HG02678 (cell line): ENCODE results near the gene FBXL14.

Experiments used
- ATAC-seq: cut with Tn5 transposase; IDR thresholded peaks from one replicate; pipeline ENCODE4 v1.9.1; 2021; ENCODE audit warnings: mild to moderate bottlenecking, moderate library complexity; ENCODE audit not compliant: unreplicated experiment

FBXL14 gene, protein sequence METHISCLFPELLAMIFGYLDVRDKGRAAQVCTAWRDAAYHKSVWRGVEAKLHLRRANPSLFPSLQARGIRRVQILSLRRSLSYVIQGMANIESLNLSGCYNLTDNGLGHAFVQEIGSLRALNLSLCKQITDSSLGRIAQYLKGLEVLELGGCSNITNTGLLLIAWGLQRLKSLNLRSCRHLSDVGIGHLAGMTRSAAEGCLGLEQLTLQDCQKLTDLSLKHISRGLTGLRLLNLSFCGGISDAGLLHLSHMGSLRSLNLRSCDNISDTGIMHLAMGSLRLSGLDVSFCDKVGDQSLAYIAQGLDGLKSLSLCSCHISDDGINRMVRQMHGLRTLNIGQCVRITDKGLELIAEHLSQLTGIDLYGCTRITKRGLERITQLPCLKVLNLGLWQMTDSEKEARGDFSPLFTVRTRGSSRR

DNA sequence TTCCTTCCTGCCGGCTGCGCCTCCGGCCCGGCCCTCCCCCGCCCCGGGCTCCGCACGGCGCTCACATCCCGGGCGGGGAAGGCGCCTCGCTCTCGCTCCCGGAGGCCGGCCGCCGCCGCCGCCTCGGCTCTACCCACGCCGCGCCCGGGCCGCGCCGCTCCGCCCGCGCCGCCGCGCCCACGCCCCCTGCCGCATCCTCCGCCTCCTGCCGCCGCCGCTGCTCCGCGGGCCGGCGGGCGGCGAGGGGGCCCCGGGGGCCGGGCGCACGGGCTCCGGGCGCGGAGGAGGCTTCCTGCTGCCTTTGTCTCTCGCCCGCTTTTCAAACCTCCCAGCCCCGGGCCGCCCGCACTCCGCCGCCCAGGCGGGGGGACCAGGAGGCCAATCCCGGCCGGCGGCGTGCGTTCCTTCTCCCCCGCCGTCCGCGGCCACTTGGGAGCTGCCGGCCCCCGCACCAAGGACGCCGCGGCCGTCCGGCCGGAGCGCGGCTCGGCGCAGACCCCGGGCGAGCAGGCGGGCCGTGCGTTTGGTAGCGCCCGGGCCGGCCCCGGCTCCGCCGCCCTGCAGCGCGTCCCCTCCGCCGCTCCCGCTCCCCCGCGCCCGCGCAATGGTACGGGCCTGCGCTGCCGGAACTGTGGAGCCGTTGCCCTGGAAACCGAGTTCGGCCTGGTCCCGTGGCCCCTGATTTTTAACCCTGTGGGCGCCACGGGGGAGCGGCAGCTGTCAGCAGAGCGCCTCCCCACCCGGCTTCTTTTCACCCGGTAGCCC lies at the start of gene FBXL14:
FBXL14 (minus strand) TSS at position 321 of the 765 bp plus-strand sequence. CDS start 515 bp downstream, outside the sequence.
- ATAC-seq, result peak; percentile 62

DNA sequence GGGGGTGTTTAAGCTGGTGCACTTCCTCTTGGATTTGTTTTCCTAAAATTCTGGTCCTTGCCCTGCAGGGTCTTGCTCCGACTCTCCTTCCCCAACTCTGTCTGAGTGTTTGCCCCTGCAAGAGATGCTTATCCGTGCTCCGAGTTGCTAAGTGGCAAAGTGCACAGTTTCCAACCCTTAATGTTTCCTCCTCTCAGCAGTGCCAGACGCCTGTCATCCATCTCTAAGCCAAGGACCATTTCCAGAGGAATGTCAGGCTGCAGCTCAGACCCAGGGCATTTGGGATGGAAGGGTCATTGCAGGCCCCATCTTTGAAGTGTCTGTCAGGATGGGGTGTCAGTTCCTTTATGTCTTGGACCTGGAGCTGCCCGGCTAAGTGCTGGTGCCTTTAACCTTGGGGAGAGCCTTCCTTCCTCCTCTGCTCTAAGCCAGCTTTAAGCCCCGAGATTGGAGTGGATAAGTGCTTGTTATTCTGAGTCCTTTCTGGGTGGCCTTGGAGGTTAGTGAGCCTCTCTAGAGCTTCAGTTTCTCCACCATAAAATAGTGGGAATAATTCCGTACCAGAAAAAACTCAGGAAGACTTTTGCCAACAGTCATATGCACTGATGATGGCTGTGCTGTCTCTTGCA lies 49.6 kb upstream of the FBXL14 start:
- ATAC-seq, result no peak

DNA sequence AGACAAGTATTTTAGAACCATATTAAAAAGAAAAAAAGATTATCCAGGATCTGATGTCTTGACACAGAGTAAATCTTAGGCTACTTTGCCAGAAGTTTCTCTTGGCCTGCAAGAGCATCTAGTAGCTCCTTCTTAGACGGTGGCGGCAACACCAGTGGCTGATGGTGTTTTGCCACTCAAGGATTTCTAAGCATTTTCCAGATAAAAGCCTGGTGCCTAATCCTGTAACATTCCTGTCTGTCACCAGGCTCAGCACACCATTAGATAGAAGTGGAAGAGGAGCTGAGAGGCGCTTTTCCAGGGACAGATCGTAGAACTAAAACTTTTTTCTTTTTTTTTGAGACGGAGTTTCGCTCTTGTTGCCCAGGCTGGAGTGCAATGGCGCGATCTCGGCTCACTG lies 48.7 kb upstream of the FBXL14 start:
- ATAC-seq, result no peak

DNA sequence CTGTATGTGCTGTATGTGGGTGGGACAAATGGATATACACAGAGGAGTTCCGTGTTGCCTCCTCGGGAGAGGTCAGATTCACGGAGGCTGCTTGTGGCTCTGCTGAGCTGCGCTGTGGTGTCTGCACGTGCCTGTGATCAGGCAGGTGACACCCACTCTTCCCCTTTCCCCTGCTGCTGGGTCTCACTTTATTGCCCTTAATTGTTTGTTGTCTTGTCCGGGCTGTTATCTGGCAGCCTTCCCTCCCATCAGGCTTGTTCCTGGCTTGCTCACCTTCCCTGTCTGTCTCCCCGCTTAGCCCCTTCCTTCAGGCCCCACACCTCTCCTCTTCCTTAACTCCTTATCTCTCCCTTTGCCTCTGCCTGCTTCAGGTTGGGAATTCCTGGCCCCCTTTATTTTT lies 48.1 kb upstream of the FBXL14 start:
- no peak for ATAC-seq

DNA sequence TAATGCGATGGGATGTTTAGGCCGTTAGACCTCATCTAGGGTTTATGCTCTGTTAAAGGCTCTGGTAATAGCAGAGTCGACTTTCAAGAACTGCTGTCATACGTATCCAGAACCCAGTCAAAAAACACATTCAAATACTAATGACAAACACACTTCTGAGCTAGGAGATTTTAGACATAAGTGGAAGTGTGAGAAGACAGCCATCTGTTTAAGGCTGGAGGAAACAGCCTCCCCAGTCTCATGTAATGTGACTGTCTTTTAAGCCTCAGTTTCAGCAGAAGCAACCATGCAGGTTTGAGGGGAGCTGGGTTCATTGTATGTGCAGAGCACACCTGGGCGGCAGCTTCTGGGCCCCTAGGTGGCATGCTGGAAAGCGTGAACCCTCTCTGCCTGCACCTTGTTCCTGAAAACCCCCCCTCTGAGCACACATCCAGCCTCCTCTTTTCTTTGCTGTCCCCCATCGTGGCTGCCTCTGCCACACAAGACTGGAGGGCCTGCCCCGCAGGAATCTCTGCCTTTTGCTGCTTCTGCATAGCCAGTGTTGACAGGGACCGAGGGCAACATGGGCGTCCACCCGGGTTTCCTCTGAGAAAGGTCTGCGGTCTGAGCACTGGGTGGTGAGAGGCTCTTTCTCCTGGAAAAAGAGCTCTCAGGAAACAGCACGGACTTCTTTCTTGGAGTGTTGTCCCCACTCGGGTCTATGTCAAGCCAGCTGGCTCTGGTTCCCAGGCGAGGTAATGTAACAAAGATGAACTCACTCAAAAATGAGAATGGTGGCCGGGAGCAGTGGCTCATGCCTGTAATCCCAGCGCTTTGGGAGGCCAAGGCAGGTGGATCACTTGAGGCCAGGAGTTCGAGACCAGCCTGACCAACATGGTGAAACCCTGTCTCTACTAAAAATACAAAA lies 46.2 kb upstream of the FBXL14 start:
- ATAC-seq, result no peak

DNA sequence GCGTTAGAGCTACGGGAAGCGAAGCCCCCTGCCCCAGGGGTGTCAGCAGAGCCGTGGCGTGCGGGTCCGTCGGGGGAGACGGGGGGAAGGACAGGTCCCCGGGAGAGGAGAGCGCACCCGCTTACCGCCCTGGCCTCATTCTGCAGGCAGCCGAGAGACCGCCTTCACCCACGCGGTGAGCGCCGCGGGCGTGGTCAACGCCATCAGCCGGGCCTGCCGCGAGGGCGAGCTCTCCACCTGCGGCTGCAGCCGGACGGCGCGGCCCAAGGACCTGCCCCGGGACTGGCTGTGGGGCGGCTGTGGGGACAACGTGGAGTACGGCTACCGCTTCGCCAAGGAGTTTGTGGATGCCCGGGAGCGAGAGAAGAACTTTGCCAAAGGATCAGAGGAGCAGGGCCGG lies 45.2 kb upstream of the FBXL14 start:
- no peak for ATAC-seq

DNA sequence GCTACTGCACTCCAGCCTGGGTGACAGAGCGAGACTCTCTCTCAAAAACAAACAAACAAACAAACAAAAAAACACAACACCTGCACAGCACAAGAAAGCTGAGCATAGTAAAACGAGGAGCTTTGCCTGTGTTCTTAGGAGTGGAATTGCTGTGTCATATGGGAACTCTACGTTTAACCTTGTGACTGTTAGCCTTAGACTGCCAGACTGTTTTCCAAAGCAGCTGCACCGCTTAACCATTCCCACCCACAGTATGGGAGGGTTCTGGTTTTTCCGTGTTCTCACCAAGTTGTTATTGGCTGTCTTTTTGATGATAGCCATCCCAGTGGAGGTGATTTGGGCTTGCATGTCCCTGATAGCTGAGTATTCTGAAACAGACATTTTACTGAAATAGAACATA lies 43.8 kb upstream of the FBXL14 start:
- ATAC-seq, result no peak

DNA sequence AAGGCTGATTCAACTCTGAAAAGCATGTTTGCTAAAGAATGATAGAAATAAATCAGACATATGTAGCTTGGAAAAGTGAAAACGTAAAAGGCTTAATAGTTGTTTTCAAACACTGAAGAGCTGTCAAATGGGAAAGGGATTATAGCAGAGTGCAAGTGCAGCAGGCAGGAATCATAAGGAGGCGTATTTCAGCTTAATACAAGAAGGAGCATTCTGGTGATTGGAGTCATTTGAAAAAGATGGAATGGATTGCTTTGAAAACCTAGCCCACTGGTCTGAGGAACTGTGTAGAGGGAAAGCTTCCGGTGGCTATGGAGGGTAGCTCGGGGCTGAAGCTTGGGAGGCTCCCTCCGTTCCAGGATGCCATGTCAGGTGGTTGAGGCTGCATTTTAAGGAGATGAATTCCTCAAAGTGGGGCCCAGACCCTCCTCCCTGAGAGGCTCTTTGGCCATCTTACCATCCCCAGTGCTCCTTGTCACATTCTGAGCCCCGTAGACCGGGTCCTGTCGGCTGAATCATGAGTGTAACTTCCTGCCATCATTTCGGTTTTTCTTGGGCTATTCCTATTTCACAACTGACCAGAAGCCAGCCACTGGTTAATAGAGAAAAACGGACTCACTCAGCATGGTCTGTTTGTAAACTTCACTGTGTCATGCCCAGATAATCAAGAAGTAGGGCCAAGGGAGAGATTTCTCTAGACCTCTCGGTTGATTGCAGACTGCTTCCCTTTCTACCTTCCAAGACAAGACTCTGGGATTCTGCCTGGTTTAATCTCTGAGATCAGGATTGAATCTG lies 41.1 kb upstream of the FBXL14 start:
- no peak for ATAC-seq

DNA sequence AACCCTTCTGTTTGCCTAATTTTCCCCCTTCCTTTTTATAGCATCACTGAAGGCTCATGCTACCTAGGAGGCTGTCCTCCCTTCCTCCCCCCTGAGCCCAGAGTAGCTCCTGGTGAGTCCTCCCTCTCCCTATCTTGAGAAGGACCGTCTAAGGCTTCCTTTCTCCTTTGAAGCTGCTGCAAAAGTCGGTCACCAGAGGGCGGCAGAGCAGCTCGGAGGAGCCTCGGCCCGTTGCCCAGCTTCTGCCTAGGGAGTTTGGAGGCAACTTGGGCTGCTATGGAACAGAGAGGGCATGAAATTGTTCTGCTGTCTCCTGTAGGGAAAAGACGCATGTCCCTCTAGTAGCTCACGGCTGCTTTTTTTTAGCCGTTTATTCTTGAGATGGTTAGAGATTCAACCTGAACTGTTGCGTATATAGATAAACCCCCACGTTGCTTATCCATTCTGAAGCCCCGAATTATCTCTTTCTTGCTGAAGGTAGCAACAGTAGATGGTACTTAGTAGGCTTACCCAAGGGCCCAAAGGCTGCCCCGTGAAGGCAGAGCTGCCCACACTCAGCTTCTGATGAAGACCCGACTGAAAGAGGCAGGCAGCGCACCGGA lies 40.3 kb upstream of the FBXL14 start:
- peak; percentile 48 for ATAC-seq

DNA sequence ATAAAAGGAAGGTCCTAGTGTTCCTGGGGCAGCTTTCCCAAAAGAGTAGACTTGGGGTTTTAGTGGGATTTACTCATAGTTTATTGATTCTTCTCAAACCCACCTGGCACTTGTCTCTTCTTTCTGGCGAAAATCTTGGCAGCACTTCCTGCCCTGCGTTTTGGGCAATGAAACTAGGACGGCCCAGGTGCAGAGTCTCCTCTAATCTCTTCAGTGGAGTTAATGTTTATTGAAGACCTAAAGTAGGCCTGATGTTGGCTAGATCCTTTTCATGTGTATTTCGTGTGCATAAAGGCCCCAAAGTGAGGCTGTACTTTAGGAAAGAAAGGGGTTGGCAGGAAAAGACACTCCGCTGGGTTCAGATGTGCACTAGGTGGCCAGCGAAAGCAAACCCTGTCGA lies 39.8 kb upstream of the FBXL14 start:
- ATAC-seq, result no peak

DNA sequence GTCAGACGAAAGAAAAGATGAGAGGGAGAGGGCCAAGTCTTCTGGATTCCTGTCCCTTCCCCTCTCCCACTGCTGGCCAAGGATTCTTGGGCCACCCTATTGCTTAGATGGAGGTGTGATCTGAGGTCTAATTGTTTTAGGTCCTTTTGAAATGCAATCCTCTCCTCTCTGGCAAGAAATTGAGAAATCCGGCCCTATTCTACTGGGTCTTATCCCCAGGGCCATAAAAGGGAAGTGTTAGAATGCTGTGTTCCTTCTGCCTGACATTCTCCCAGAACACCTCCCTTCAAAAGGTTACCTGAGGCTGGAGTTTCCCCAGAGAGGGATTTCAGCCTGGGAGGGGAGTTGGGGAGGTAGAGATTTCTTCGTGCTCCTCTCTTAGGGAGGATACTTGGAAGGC lies 39.1 kb upstream of the FBXL14 start:
- no peak for ATAC-seq

DNA sequence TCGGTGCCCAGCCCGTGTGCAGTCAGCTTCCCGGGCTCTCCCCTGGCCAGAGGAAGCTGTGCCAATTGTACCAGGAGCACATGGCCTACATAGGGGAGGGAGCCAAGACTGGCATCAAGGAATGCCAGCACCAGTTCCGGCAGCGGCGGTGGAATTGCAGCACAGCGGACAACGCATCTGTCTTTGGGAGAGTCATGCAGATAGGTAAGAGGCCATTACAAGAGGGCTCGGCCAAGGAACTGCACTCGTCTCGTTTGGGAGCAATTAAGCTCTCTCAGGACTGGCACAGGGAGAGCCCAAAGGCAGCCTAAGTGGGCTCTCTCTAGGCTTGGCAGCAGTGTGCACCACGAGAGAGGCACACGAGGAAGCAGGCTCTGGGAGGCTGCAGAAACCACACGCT lies 38.3 kb upstream of the FBXL14 start:
- ATAC-seq, result no peak

DNA sequence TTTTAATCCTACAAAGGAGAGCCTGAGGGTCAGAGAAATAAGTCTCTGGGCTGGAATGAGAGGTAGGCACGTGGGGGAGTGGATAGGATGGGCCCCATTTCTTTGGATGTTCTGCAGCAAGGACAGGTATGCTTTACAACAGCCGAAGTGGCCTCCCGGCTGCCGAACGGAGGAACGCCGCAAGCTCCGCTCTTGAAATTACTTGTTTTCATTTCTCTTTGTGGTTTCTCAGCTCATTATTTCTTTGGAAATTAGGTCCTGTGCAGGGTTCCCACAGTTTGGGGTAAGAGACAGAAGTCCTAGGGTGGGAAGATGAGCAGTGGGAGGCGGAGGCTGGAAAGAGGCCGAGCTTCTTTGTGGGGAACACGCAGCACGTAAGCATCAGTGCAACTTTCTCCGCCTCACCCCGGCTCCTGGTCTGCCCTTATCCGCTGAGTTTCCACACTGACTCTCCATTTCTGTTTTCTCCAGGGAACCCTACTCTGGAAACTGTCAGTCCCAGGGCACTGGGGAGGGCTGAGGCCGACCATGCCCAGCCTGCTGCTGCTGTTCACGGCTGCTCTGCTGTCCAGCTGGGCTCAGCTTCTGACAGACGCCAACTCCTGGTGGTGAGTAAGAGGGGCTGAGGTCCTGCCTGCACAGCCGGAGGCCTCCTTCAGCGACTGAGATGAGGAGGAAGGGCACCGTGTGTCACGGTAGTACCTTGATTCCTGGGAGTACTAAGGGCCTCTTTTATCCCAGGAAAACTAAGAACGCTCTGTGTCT lies 36.6 kb upstream of the FBXL14 start:
- no peak for ATAC-seq

DNA sequence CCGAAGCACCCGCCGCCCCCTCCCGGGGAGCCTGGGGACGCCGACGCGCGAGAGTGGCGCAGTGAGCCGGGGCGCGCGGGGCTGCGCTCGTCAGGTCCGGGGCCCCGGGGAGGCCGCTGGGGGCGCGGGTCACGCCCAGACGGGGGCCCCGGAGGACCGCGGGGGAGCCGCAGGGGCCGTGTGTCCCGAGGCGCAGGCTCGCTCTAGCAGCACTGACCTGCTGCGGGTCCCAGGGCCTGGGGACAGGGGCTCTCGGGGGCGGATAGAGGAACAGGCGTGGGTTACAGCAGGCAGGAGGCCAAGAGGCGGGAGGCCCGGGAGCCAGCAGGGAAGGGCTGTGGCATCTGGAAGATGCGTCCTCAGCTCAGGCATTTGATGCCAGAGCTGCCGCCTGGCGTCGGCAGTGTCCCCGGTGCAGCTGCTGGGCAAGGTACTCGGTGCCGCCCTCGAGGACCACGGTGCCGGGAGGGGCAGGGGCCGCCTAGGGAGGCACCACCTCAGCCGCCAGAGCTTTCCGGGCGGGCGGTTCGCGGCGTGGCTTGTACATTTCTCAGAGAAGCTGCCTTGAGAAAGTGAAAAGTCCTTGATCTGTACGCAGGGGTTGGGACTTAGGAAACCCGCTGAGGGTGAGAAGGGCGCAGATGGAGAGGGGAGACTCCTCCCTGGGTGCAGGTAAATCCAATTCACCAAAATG lies 35.9 kb upstream of the FBXL14 start:
- no peak for ATAC-seq

DNA sequence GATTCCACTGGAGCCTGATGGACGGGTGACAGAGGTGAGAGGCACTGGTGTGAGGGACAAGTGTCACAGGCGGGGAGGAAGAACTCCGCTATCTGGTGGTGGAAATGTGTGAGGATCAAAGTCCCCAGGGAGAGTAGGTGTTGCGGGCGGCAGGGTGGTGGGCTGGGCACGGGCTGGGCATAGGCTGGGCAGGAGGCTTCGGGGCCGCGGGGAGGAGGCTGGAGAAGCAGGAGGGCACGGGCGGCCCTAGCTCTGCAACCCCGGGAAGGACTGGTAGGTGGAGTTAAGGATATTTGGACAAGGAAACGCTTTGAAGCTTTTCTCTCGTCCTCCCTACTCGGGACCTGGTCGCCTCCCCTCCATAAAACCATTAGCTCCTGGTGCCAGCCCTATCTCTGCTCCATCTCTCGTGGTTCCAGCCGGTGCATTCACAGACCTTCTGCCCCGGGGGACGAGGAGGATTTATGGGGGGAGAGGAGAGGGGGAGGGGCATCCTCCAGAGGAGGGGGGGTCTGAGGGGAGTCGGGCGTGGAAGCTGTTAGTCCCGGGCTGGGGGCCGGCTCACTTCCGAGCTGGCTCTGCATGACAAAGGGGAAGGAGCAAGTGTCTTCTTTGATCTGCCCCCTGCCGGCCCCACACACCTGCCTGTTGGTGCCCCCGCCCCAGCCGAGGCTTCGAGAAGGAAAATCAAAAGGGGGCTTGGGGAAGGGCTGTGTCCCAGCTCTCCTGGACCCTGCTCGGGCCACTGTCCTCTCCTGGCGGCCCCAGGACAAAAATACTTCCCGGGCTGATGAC lies 35.2 kb upstream of the FBXL14 start:
- no peak for ATAC-seq

DNA sequence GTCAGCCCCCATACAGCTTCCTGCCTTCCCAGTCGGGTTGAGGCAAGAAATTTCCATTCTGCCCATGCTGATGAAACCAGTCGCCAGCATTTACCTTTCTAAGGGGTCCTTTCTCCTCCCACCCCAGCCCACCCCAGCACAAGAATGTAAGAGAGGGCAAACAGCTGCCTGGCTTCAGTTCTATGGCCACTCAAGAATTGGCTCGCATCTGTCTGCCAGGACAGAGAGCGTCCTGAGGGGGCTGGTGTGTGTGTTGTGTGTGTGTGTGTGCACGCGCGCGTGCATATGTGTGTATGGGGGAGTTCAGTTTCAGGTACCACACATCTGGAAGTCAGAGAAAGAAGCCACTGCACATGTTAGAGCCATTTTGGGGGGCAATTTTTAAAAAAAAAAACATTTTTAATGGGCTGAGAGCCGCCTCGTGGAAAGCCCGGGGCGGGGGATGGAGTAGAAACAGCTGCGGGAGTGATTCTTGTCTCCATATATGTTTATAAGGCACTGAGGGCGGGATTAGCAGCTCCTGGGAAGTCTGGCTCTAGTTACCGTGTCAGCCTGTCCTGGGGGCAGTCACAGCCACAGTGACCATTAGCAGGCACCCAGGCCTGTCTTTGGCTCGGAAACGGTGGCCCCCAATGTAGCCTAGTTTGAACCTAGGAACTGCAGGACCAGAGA lies 34.4 kb upstream of the FBXL14 start, which contains the start of gene WNT5B:
WNT5B (plus strand) TSS at position 566 of the 672 bp plus-strand sequence. CDS start 2,124 bp downstream, outside the sequence.
- ATAC-seq, result no peak

DNA sequence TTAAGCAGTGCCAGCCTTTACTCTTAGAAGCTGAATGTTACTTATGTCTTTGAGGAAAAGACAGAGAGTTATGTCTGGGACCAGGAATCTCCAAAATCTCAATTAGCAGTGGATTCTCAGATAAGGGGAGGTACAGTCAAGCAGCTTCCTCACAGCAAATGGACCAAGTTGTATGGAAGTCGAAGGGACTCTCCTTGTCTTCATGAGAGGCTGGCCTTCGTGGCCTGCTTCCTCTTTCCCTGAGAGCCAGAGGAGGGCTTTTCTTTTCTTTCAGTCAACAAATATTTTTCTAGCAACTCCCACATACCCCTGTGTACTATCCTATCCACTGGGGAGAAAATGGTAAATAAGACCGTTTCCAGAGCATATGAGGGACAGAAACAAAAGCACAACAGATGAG lies 28.0 kb upstream of the FBXL14 start:
- ATAC-seq, result no peak
